ENCODE measurements around the gene MAP3K20.

Gene MAP3K20

DNA sequence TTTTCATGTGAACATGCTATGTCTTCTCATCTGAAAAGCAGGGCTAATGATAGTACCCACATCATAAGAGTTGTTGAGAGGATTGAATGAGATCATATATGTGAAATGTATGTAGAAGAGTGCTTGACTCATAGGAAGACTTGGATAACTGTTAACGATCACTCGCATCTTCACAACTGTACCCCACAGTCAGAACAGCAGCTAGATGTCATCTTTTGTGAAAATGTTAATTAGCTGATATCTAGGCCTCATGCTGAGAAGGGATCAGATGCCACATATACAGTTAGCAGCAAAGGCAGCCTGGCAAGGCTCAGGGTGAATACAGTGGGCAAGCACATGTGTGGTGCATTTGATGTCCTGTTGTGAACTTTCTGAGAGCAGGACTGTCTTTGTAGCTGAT, 24.2 kb downstream of the MAP3K20 start:
- Histone ChIP-seq H3K27me3 (ENCODE audit: control insufficient read depth in 2 of 2, insufficient read depth in 2 of 2, low read length in 2 of 2) (no peaks in the 10 kb centered on the region), H3K27ac (ENCODE audit: low read depth in 2 of 2, low read length in 2 of 2) (no peak overlapping the region), H3K4me1 (ENCODE audit: control insufficient read depth in 2 of 2, insufficient read depth in 2 of 2, low read length in 2 of 2) (no peaks in the 10 kb centered on the region), H3K4me3 (ENCODE audit: low read length in 2 of 2) (no peak overlapping the region), H3K9ac (ENCODE audit: low read depth in 1 of 2, low read length in 2 of 2) (no peak overlapping the region), H3K36me3 (ENCODE audit: control insufficient read depth in 2 of 2, insufficient read depth in 2 of 2, low read length in 2 of 2) (no peaks in the 10 kb centered on the region), H3K9me3 (ENCODE audit: control insufficient read depth in 2 of 2, low read length in 2 of 2) (no peaks in the 10 kb centered on the region)

DNA sequence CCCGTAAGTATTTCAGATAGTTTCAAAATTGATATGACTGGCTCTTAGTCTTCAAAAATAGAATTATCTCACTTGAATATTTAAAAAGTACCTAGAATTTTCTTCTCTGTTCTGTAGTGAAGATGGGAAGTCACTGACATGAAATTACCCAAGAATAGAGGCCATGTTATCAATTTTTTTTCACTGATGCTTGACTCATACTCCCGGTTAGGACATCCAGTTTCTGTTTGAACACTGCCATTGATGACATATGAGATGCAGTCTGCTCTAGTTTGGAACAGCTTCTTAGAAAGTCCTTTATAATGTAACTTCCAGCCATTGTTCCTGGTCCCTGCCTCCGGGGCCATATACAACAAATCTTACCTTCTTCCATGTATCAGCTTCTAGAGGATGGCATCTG, 26.0 kb downstream of the MAP3K20 start:
- Histone ChIP-seq H3K36me3 (ENCODE audit: control insufficient read depth in 2 of 2, insufficient read depth in 2 of 2, low read length in 2 of 2) (no peaks in the 10 kb centered on the region), H3K27ac (ENCODE audit: low read depth in 2 of 2, low read length in 2 of 2) (no peak overlapping the region), H3K9me3 (ENCODE audit: control insufficient read depth in 2 of 2, low read length in 2 of 2) (no peaks in the 10 kb centered on the region), H3K4me3 (ENCODE audit: low read length in 2 of 2) (no peak overlapping the region), H3K9ac (ENCODE audit: low read depth in 1 of 2, low read length in 2 of 2) (no peak overlapping the region), H3K4me1 (ENCODE audit: control insufficient read depth in 2 of 2, insufficient read depth in 2 of 2, low read length in 2 of 2) (no peaks in the 10 kb centered on the region), H3K27me3 (ENCODE audit: control insufficient read depth in 2 of 2, insufficient read depth in 2 of 2, low read length in 2 of 2) (no peaks in the 10 kb centered on the region)

DNA sequence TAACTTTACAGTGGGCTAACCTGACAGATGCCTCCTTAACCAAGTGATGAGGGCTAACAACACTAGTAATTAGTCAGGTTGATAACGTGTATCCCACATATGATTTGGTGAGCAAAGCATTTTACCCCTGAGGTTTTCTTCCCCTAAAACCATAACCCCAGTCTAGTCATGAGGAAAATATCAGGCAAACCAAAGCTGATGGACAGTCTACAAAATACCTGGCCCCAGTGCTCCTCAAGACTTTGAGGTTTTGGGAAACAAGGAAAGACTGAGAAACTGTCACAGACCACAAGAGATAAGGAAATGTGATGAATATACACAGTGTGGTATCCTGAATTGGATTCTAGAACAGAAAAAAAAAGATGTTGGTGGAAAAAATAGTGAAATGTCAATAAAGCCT, 28.5 kb downstream of the MAP3K20 start:
- Histone ChIP-seq H3K9ac (ENCODE audit: low read depth in 1 of 2, low read length in 2 of 2) (no peak overlapping the region), H3K36me3 (ENCODE audit: control insufficient read depth in 2 of 2, insufficient read depth in 2 of 2, low read length in 2 of 2) (no peaks in the 10 kb centered on the region), H3K27ac (ENCODE audit: low read depth in 2 of 2, low read length in 2 of 2) (no peak overlapping the region), H3K27me3 (ENCODE audit: control insufficient read depth in 2 of 2, insufficient read depth in 2 of 2, low read length in 2 of 2) (no peaks in the 10 kb centered on the region), H3K4me1 (ENCODE audit: control insufficient read depth in 2 of 2, insufficient read depth in 2 of 2, low read length in 2 of 2) (no peaks in the 10 kb centered on the region), H3K9me3 (ENCODE audit: control insufficient read depth in 2 of 2, low read length in 2 of 2) (no peaks in the 10 kb centered on the region), H3K4me3 (ENCODE audit: low read length in 2 of 2) (no peak overlapping the region)

DNA sequence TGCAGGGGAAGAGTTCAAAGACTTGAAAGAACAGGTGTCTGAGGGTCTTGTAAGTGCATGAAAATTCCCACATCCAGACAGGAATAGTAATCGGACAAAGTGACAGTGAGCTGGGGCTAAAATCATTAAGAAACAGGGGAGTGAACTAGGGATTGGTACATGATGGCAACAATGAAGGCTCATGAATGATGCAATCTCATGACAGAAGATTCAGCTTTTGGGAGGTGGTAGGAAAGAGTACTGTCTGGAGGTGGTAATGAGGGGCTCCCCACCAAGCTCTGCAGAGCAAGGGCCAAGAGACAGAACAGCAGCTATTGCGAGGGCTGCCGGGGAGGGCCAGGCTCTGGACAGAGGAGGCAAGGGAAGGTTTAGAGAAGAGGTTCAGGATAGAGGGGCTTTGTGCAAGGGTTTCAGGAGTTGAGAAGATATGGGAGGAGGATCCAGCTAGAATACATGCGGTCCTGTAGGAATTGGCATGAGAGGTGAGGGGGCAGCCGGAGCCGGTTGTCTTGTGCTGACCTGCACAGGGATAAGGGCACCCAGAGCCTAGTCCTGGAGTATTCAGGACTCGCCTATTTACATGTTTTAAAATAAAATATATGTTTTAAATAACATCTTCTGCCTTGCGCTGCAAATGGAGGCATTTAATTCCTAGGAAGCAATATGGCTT, 31.4 kb downstream of the MAP3K20 start:
- H3K4me1 ChIP-seq (ENCODE audit: control insufficient read depth in 2 of 2, insufficient read depth in 2 of 2, low read length in 2 of 2), result no peaks in the 10 kb centered on the region
- H3K27ac ChIP-seq (ENCODE audit: low read depth in 2 of 2, low read length in 2 of 2), result no peak overlapping the region
- H3K36me3 ChIP-seq (ENCODE audit: control insufficient read depth in 2 of 2, insufficient read depth in 2 of 2, low read length in 2 of 2), result no peaks in the 10 kb centered on the region
- no peaks in the 10 kb centered on the region for H3K9me3 ChIP-seq (ENCODE audit: control insufficient read depth in 2 of 2, low read length in 2 of 2)
- no peak overlapping the region for H3K9ac ChIP-seq (ENCODE audit: low read depth in 1 of 2, low read length in 2 of 2)
- H3K4me3 ChIP-seq (ENCODE audit: low read length in 2 of 2), result no peak overlapping the region
- H3K27me3 ChIP-seq (ENCODE audit: control insufficient read depth in 2 of 2, insufficient read depth in 2 of 2, low read length in 2 of 2), result no peaks in the 10 kb centered on the region

DNA sequence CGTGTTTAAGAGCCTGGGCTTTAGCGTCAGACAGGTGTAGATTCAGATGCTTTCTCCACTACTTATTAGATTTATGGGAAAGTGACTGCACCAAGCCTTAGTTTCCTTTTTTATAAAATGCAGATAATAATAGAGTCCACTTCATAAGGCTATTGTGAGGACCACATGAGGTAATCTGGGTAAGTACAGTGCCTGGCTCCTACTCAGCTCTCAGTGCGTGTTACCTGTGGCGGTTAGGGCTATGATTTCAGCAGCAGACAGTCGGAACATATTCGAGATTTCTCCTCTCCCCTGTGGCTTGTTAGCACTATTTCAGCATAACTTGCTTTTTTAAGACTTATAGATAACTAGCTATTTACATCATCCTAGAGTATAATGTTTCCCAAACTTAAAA, 32.0 kb downstream of the MAP3K20 start:
- Histone ChIP-seq H3K36me3 (ENCODE audit: control insufficient read depth in 2 of 2, insufficient read depth in 2 of 2, low read length in 2 of 2) (no peaks in the 10 kb centered on the region), H3K9ac (ENCODE audit: low read depth in 1 of 2, low read length in 2 of 2) (no peak overlapping the region), H3K4me3 (ENCODE audit: low read length in 2 of 2) (no peak overlapping the region), H3K27ac (ENCODE audit: low read depth in 2 of 2, low read length in 2 of 2) (no peak overlapping the region), H3K4me1 (ENCODE audit: control insufficient read depth in 2 of 2, insufficient read depth in 2 of 2, low read length in 2 of 2) (no peaks in the 10 kb centered on the region), H3K27me3 (ENCODE audit: control insufficient read depth in 2 of 2, insufficient read depth in 2 of 2, low read length in 2 of 2) (no peaks in the 10 kb centered on the region), H3K9me3 (ENCODE audit: control insufficient read depth in 2 of 2, low read length in 2 of 2) (no peaks in the 10 kb centered on the region)

DNA sequence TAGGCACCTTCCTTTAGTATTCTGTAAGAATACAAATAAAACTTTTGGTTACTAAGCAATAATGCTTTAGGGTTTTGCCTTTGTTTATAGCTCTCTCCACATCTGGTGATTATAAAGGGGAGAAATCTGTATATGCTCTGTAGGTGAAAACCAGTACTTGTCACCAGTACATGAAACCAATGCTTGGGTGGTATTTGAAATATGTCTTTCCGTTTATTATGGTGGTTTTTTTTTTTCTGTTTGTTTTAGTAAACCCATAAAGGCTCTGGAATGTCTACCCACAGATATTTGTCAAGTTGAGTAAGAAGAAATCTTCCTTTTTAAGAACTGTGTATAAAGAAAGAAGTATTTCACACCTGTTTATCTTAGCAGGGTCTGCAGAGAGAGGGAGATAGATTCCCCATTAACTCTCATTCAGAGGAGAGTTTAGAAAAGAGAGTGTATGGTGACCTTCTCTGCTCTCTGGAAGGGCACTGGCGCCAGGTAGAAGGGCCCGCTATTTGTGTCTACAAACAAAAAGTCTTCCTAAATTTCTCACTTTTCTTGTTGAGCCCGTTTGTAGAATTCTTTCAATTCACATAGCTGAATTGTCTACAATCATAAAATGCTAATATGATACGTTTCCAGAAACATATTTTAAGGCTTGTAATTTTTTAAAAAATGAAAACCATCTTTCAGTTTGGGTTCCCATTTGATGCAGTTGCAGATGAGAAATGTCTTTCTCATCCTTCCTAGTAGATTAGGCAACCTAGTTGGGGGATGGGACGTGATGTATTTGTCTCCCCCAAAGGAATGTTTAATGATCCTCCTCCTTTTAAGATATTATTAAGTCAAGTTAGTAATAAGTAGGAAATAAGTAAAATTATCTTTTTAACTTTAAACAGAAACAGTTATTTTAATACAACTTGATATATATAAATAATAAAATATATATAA, 33.9 kb downstream of the MAP3K20 start:
- Histone ChIP-seq H3K9ac (ENCODE audit: low read depth in 1 of 2, low read length in 2 of 2) (no peak overlapping the region), H3K27me3 (ENCODE audit: control insufficient read depth in 2 of 2, insufficient read depth in 2 of 2, low read length in 2 of 2) (no peaks in the 10 kb centered on the region), H3K4me1 (ENCODE audit: control insufficient read depth in 2 of 2, insufficient read depth in 2 of 2, low read length in 2 of 2) (no peaks in the 10 kb centered on the region), H3K4me3 (ENCODE audit: low read length in 2 of 2) (no peak overlapping the region), H3K27ac (ENCODE audit: low read depth in 2 of 2, low read length in 2 of 2) (no peak overlapping the region), H3K9me3 (ENCODE audit: control insufficient read depth in 2 of 2, low read length in 2 of 2) (no peaks in the 10 kb centered on the region), H3K36me3 (ENCODE audit: control insufficient read depth in 2 of 2, insufficient read depth in 2 of 2, low read length in 2 of 2) (no peaks in the 10 kb centered on the region)

DNA sequence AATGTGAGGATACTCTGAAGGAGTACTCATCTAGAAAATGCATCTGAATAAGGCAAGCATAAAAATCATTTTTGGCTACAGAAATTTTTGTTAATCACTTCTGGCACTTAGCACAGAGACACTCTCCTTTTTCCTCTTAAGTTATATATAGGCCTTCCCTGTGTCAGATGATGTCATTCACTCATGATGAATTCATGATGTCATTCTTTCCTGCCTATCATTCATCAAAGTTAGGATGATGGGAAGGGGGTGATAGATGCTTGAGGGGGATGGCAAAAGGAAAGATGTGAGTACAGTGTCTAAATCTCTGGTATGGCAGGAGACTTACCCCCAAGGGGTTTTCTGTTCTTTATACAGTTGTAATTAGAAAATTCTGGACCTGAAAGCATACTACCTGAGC, 42.0 kb downstream of the MAP3K20 start:
- Histone ChIP-seq H3K36me3 (ENCODE audit: control insufficient read depth in 2 of 2, insufficient read depth in 2 of 2, low read length in 2 of 2) (no peaks in the 10 kb centered on the region), H3K27me3 (ENCODE audit: control insufficient read depth in 2 of 2, insufficient read depth in 2 of 2, low read length in 2 of 2) (no peaks in the 10 kb centered on the region), H3K9ac (ENCODE audit: low read depth in 1 of 2, low read length in 2 of 2) (no peak overlapping the region)

DNA sequence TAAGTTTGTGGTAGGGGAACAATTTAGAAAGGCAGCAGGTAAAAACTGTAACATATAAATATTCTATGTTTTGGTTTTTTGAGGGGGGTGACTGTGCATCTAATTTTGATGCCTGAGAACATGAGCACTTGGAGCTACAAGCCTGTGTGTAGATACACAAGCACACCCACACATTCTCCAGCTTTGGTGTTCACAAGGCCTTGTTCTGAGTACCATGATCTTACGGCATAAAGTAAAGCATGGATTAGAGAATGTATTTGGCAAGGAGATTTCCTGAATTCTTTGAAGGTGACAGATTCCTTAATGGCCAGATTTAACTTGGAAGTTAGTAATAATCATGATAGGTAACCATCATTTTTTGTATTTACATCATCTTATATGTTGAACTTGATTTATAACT, 42.7 kb downstream of the MAP3K20 start:
- H3K9ac ChIP-seq (ENCODE audit: low read depth in 1 of 2, low read length in 2 of 2), result no peak overlapping the region
- H3K36me3 ChIP-seq (ENCODE audit: control insufficient read depth in 2 of 2, insufficient read depth in 2 of 2, low read length in 2 of 2), result no peaks in the 10 kb centered on the region
- no peak overlapping the region for H3K4me3 ChIP-seq (ENCODE audit: low read length in 2 of 2)
- H3K27me3 ChIP-seq (ENCODE audit: control insufficient read depth in 2 of 2, insufficient read depth in 2 of 2, low read length in 2 of 2), result no peaks in the 10 kb centered on the region
- no peak overlapping the region for H3K27ac ChIP-seq (ENCODE audit: low read depth in 2 of 2, low read length in 2 of 2)
- no peaks in the 10 kb centered on the region for H3K9me3 ChIP-seq (ENCODE audit: control insufficient read depth in 2 of 2, low read length in 2 of 2)
- H3K4me1 ChIP-seq (ENCODE audit: control insufficient read depth in 2 of 2, insufficient read depth in 2 of 2, low read length in 2 of 2), result no peaks in the 10 kb centered on the region

More for the DNA sequence above, 42.0 kb downstream of the MAP3K20 start:
- H3K9me3 ChIP-seq (ENCODE audit: control insufficient read depth in 2 of 2, low read length in 2 of 2), result no peaks in the 10 kb centered on the region
- no peak overlapping the region for H3K4me3 ChIP-seq (ENCODE audit: low read length in 2 of 2)
- no peaks in the 10 kb centered on the region for H3K4me1 ChIP-seq (ENCODE audit: control insufficient read depth in 2 of 2, insufficient read depth in 2 of 2, low read length in 2 of 2)
- H3K27ac ChIP-seq (ENCODE audit: low read depth in 2 of 2, low read length in 2 of 2), result no peak overlapping the region

DNA sequence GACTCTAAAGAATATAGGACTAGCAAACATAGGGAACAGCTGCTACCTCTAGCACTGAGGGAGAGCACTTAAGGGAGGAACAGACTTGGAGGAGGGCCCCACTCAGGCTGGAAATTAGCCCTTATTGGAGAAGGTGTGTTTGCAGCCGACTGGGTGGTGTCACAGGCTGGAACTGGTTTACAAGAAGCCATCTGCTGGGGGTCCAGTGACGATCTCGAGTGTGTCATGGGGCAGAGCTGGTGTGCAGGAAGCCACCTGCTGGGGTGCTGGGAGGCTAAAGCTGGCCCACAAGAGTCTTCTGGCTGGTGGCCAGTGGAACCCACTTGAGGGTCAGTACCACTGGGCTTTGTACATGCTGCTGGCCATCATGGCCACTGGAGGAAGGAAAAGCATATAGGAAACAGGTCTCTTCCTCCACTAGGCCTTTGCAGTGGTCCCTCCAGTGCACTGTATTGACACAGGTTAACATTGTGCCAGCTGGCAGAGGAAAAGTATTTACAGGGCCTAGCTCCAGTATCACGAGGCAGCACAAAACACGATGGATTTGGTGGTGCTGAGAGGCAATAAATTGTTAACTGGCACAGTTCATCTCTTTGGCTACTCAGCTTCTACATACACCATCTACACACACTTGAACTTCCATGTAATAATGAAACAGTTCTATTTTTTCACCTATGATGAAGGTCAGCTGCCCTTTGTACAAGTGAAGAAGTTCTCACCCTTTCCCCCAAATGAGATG, 43.6 kb downstream of the MAP3K20 start:
- no peak overlapping the region for H3K27ac ChIP-seq (ENCODE audit: low read depth in 2 of 2, low read length in 2 of 2)
- H3K9ac ChIP-seq (ENCODE audit: low read depth in 1 of 2, low read length in 2 of 2), result no peak overlapping the region
- no peak overlapping the region for H3K4me3 ChIP-seq (ENCODE audit: low read length in 2 of 2)
- no peaks in the 10 kb centered on the region for H3K4me1 ChIP-seq (ENCODE audit: control insufficient read depth in 2 of 2, insufficient read depth in 2 of 2, low read length in 2 of 2)
- no peaks in the 10 kb centered on the region for H3K36me3 ChIP-seq (ENCODE audit: control insufficient read depth in 2 of 2, insufficient read depth in 2 of 2, low read length in 2 of 2)
- H3K27me3 ChIP-seq (ENCODE audit: control insufficient read depth in 2 of 2, insufficient read depth in 2 of 2, low read length in 2 of 2), result no peaks in the 10 kb centered on the region
- H3K9me3 ChIP-seq (ENCODE audit: control insufficient read depth in 2 of 2, low read length in 2 of 2), result no peaks in the 10 kb centered on the region

DNA sequence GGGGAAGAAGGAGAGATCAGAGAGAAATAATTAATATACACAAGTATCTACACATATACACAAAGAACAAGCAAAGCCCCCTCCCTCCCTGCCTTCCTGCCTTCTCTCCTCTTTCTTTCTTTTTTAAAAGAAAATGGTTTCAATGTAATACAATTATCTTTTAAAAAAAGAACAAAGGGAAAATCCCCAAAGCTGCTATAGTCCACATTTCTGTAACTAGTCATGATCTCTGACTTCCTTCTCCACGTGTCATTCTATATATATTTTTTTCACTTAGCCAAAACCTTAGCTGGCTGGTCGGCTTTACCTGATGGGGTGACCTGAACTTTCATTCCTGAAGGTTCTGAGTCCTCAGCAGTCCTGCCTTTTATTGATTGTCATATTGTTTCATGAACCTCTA, 44.3 kb downstream of the MAP3K20 start:
- Histone ChIP-seq H3K9ac (ENCODE audit: low read depth in 1 of 2, low read length in 2 of 2) (no peak overlapping the region), H3K27me3 (ENCODE audit: control insufficient read depth in 2 of 2, insufficient read depth in 2 of 2, low read length in 2 of 2) (no peaks in the 10 kb centered on the region), H3K4me3 (ENCODE audit: low read length in 2 of 2) (no peak overlapping the region), H3K4me1 (ENCODE audit: control insufficient read depth in 2 of 2, insufficient read depth in 2 of 2, low read length in 2 of 2) (no peaks in the 10 kb centered on the region), H3K36me3 (ENCODE audit: control insufficient read depth in 2 of 2, insufficient read depth in 2 of 2, low read length in 2 of 2) (no peaks in the 10 kb centered on the region), H3K27ac (ENCODE audit: low read depth in 2 of 2, low read length in 2 of 2) (no peak overlapping the region), H3K9me3 (ENCODE audit: control insufficient read depth in 2 of 2, low read length in 2 of 2) (no peaks in the 10 kb centered on the region)
